Activated T-helper 1 cell treated with anti-CD3 and anti-CD28 coated beads, Interleukin-2, amount 50 U/mL, for 16 hours (primary cell): ENCODE measurements around the gene ZDHHC17.
"Not testable (repeated sequence)": the region's sequence is repeated elsewhere in the genome, so short reads cannot be mapped to it uniquely, and the experiment has no call there.

Experiments
- DNase-seq, 2 donors: peaks; one replicate each; pipeline ENCODE4 v3.0.0-alpha.2; 2020; ENCODE audit warnings: low read depth in 1 of 2, low spot score in 1 of 2

ZDHHC17 gene, protein sequence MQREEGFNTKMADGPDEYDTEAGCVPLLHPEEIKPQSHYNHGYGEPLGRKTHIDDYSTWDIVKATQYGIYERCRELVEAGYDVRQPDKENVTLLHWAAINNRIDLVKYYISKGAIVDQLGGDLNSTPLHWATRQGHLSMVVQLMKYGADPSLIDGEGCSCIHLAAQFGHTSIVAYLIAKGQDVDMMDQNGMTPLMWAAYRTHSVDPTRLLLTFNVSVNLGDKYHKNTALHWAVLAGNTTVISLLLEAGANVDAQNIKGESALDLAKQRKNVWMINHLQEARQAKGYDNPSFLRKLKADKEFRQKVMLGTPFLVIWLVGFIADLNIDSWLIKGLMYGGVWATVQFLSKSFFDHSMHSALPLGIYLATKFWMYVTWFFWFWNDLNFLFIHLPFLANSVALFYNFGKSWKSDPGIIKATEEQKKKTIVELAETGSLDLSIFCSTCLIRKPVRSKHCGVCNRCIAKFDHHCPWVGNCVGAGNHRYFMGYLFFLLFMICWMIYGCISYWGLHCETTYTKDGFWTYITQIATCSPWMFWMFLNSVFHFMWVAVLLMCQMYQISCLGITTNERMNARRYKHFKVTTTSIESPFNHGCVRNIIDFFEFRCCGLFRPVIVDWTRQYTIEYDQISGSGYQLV

DNA sequence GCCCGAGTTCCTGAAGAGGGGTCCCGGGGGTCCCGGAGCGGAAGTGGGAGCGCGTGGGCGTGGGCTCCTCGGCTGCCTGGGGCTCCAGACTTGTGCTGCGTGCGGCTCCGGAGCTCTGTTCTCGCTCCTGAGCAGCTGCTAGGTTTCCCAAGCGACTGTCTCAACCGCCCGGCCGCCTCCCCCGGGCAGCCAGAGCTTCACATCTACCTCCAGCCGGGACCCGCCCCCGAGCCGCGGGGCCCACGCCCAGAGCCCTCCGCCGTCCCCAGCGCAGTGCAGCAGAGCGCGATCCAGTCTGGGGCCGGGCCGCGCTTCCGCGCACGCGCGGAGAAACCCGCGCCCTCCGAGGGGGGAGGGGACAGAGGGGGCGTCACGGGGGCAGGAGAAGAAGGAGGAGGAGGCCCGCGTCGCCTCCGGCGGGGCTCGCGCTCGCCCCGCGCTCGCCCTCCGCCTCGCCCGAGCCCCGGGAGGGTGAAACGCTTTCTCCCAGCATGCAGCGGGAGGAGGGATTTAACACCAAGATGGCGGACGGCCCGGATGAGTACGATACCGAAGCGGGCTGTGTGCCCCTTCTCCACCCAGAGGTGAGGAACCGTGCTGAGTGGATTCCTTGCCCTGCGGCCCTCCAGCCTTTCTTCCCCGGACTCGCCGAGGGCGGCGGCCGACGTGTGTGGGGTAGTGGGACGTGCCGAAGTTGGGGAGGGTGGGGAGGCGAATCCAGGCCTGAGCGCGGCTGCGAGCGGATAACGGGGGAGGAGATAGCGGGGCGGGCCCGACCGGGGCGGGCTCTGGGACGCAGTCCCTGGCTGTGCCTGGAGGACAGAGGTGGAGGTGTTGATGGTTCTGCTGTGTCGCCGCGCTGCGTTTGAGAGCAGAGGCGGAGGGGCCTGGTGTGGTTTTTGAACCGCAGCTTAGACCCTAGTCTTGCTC is at the start of gene ZDHHC17:
ZDHHC17 (plus strand) TSS at position 370 of the 930 bp plus-strand sequence; CDS start at position 492, 122 bp downstream.
- peak; percentile 79 to 90 for DNase-seq

GRCh38 chr12:76714415-76714814 is 49.5 kb upstream of the ZDHHC17 start:
- no peak for DNase-seq

DNA sequence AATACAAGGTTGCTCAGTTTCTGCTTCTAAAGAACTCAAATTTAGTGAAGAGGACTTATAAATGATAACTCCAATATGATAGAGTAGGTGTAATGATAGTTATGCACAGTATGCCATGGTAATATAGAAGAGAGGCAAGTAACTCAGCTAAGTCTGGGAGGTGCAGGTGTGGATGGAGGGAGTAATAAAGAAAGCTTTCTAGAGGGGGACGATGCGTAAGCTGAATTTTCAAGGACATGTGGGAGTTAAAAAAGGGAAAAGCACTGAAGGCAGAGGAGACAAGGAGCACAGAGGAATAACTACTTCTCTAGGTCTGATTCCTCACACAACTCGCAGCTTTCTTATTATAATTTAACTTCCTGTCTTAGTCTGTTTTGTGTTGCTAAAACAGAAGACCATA is 49.1 kb upstream of the ZDHHC17 start:
- no peak for DNase-seq

DNA sequence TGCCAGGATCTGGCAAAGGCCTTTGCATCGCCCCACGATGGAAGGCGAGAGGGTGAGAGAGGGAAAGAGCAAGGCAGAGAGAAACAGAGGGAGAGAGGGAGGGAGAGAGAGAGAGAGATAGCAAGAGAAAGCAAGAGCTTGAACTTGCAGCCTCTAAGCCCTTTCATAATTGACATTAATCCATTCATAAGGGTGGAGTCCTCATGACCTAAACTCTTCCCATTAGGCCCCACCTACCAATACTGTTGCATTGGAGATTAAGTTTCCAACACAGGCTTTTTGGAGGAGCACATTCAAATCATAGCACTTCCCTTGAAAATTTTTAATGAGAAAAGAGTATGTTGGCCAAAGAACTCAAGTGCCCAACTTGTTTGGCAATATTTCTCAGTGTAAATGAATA is 48.6 kb upstream of the ZDHHC17 start:
- DNase-seq = no peak

DNA sequence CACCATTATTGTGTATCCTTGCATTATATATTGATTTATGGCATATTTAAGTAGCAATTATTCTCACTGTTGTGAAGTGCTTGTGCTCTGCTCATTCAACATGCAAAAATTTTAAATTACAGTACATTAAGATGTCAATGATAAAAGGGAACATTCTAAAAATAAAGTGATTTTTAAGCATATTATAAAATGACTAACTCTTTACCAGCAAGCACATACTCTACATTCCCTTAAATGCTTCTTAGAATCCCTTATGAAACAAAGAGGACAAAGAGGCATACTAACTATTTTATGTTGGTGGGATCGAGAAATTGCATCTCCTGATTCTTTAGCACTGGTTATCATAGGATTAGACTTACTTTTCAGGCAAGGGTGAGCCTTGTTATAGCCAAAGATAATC is 46.6 kb upstream of the ZDHHC17 start:
- DNase-seq = no peak

DNA sequence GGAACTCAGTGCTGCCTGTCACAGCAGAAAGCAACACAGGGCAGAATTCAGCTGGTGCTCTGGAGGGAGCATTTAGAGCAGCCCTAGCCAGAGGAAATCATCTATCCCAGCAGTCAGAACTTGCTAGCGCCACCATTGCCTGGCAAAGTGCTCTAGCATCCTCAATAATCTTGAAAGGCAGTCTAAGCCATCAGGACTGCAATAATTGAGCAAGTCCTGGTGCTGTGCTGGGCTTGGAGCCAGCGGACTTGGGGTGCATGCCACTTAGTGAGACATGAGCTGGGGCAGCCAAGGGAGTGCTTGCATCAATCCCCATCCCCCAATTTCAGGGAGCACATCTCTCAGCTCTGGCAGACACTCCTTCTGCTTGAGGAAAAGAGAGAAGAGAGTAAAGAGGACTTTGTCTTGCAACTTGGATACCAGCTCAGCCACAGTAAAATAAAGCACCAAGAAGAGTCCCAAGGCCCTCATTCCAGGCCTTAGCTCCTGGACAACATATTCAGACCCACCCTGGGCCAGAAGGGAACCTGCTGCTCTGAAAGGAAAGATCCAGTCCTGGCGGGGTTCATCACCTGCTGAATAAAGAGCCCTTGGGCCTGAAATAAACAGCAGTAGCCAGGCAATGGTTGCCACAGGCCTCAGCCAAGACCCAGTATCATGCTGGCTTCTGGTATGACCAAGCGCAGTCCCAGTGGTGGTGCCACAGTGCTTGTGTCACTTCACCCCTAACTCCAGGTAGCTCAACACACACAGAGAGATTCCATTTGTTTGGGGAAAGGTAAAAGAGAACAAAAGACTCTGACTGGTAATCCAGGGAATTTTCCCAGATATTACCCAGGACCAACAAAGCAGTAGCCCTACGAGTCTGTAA is 44.5 kb upstream of the ZDHHC17 start:
- no peak for DNase-seq

DNA sequence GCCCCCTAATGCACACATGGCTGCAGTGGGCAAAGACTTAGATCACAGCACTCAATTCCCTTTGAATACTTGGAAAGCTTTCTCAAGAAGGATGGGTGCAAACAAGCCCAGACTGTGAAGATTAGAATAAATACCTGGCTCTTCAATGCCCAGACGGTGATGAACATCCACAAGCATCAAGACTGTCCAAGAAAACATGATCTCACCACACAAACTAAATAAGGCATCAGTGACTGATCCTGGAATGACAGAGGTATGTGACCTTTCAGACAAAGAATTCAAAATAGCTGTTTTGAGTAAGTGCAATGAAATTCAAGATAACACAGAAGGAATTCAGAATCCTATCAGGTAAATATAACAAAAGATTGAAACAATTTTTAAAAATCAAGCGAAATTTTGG is 43.8 kb upstream of the ZDHHC17 start:
- no peak for DNase-seq

GRCh38 chr12:76726626-76727025 is 37.3 kb upstream of the ZDHHC17 start:
- no peak for DNase-seq

- not testable (repeated sequence) for DNase-seq
Measured at GRCh38 chr12:76732188-76732587, 31.7 kb upstream of the ZDHHC17 start.

- DNase-seq = not testable (repeated sequence)
Measured at GRCh38 chr12:76737689-76738088, 26.2 kb upstream of the ZDHHC17 start.

DNA sequence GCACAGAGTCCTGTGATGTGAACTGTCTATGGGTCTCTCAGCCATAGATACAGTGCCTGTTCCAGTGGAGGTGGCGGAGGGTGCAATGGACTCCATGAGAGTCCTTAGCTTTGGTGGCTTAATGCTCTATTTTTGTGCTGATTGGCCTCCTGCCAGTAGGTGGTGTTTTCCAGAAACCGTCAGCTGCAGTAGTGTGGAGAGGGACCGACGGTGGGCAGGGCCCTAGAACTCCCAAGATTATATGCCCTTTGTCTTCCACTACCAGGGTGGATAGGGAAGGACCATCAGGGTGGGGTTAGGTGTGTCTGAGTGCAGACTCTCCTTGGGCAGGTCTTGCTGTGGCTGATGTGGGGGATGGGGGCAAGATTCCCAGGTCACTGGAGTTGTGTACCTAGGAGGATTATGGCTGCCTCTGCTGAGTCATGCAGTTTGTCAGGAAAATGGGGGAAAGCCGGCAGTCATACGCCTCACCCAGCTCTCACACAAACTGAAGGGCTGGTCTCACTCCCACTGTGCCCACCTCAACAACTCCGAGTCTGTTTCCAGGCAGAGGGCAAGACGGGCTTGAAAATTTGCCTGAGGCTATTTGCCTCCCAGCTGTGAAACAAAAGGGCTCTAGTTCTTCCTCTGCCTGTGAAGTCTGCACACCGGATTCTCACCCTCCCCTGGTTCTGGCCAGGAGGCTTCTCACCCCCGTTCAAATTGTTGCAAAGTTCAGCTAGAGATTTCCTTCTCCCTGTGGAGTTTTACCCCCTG is 24.9 kb upstream of the ZDHHC17 start:
- DNase-seq = no peak

- no peak for DNase-seq
Measured at GRCh38 chr12:76739896-76740295, 24.0 kb upstream of the ZDHHC17 start.

- no peak for DNase-seq
Measured at GRCh38 chr12:76740501-76740900, 23.4 kb upstream of the ZDHHC17 start.

- no peak for DNase-seq
Measured at GRCh38 chr12:76745343-76745742, 18.6 kb upstream of the ZDHHC17 start.

- no peak for DNase-seq
Measured at GRCh38 chr12:76746516-76746915, 17.4 kb upstream of the ZDHHC17 start.

- DNase-seq = no peak
Measured at GRCh38 chr12:76747245-76747644, 16.7 kb upstream of the ZDHHC17 start.

- no peak for DNase-seq
Measured at GRCh38 chr12:76755829-76756379, 8.0 kb upstream of the ZDHHC17 start.

DNA sequence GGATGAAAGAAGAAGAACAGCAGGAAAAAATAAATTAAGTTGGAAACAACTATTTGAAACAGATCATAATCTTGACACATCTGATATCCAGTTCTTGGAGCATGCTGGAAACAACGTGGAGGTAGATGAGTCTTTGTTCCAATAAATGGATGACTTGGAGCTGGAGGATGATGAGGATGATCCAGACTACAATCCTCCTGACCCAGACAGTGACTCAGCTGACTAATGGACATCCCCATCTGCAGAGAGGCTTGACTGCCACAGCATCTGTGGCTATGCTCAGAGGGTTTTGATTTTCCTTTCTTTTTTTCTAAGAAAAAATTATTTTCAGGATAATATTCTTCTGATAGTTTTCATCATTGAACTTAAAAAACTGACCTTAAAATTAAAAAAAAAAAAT is 6.2 kb upstream of the ZDHHC17 start:
- DNase-seq = no peak

DNA sequence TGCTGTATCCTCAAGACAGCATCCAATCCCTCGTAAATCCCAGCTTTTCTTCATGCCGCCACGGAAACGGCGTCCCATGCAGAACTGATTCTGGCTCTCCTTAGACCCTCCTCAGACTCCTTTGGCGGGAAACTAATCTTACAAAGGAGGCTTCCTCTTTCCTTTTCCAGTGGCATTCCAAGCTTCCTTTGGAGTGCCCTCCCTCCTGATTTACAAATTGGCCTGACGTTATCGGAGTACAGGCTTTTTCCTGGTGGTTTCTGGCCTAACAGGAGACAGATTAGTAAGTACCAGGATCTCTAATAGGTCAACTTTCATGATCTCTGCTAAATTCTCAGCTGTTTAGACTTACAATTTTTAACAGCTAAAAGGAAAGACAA is 1.3 kb upstream of the ZDHHC17 start:
- DNase-seq = no peak

DNA sequence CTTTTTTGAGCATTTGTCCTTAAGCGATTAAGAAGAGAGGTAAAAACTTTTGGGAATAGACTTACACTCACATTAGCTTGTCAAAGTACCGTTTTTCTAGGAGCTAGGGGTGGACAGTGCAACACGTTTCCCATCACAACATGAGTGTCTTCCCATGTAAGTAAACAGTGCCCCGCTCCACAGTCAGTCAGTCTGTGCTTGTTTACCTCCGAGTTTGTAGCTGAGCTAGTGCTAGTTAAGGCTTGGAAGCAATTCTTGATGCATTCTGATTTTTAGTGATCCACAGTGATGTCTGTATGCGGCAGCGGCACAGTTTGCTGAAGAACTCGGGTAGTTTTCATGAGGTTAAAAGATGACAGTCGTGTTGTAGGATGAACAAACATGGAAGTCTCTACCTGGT is 941 bp downstream of the ZDHHC17 start:
- no peak for DNase-seq
